COLO668 (cell line): ENCODE measurements around the gene CPNE8.

Experiments used
- DNase-seq: peaks from one replicate; lab custom pipeline; 2025; ENCODE audit not compliant: unreplicated experiment; lab: John Stamatoyannopoulos, UW

Gene CPNE8

GRCh38 chr12:38905480-38906351 lies at the start of gene CPNE8:
CPNE8 (minus strand) TSS chr12:38905591; CDS start chr12:38905534, 57 bp downstream.
- no peak for DNase-seq

DNA sequence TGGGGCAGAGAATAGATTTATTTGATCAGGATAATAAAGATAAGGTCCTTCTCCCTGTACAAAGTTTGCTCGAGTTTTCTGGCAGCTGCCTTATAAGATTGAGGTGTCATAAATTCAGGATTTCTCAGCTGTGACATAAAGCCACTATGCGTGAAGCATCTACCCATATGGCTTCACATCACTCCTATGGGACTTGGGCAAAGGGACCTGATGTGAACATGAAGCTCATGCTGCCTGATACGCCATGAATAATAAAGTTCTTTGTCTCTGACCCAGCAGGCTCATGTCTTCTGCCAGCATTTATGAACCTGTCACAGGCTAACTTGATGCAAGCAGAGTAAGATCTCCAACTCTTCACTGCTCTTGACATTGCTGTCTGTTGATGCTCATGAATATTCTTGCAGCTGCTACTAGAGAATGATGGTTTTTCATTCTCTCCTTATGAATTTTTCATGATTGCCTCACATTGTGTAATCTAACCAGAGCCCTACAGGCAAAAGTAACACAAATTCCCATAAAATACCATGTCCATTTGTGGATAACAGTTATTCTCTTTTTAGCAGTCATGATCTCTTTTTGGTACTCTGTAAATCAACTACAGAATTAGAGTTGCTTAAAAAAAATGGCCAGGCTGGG lies 49.0 kb upstream of the CPNE8 start:
- DNase-seq = no peak

DNA sequence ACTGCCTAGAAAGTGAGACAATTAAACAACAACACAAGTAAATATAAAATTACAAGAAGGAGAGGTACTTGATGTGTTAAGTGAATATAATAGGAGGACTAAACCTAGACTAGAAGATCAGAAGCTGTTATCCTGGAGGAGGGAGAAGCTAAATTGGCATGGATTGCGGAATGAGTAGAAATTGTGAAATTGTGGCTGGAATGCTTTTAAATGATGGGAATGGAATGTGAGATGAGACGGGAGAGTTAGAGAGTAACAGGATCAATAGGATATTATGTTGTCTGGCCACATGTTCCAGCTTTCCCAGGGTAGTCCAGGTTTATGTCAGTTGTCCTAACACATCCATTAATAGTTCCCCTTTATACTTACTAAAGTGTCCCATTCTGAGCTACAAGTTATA lies 44.0 kb upstream of the CPNE8 start:
- no peak for DNase-seq

GRCh38 chr12:38934686-38935085 lies 29.3 kb upstream of the CPNE8 start:
- no peak for DNase-seq

- no peak for DNase-seq
These were observed 28.7 kb upstream of the CPNE8 start for GRCh38 chr12:38934078-38934584.

GRCh38 chr12:38932320-38932719 lies 26.9 kb upstream of the CPNE8 start:
- DNase-seq = no peak

DNA sequence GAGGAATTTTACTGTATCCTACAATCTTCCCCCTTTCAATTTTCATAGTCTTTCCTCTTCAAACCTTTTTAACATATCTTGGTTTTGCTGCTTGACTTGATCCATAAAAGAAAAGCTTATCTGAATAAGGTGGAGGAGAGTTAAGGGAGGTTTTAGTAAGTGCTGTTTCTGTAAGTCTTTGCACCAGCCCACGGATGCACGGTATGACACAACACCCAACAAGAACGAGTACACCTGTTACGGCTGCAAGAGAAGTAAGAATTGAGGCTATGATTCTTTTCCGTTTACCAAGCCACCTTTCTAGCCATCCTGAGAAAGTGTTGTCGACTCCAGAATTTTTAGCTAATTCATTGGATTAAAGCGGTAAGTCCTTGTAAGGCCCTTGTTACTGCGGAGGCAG lies 26.1 kb upstream of the CPNE8 start:
- DNase-seq = no peak

DNA sequence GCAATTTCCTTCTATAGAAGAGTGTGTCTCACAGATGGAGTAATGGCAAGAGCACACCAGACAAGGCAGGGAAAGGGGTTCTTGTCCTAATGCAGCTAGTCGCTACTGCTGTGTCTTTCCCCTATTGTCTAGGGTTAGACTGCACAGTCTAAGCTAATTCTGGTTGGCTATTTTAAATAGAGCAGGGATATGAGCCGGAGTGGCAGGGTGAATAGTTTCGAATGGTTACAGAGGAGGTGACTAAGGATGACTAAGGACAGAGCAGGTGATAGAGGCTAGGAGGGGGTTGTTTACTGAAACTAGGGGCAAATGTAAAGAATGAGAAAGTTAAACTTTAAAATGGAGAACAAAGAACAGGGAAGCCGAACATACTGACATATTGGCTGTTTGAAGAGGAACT lies 25.6 kb upstream of the CPNE8 start:
- DNase-seq = no peak

DNA sequence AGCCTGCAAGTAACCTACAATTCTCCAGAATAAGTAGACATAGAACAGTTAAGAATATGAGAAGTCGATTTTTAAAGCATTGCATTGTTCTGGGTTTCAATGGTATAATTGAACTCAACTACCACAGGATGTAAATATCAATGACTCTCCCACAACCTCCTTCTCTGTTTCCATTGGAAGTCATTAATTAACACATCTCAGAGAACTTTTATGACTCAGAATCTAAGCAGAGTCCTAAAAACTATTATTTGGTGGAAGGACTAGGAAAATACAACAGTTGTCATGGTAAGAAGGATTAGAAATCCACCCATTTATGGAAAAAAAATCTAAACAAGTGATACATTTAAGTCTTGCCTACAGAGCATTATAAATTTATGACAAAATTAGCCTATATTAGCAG lies 21.1 kb upstream of the CPNE8 start:
- DNase-seq = no peak

DNA sequence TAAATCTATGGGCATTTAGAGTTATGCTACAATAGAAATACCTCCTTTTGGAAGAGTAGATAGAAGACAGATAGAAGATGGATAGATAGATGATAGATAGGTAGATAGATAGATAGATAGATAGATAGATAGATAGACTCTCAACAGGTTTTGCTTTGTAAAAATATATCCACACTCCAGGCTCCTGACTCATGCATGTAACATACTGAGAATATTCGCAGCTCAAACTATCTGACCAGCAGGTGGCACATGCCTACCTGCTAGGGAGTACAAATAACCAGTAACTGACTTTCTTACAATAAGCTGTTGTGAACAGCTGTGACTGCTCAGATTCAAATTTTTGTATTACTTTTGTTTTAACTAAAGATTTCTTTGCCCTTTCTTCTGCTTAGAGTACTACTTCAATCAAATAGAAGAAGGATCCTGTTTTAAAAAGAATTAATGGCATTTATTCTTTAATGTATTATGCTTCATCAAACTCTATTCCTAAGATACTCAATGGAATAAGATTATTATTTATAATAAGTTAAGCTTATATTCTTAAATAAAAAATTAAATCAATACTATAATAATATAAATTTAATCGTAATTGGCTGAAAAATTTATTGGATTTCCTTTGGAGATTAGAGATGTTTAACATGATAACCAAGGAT lies 15.8 kb upstream of the CPNE8 start:
- DNase-seq = peak; percentile 4

GRCh38 chr12:38919191-38919590 lies 13.8 kb upstream of the CPNE8 start:
- no peak for DNase-seq

DNA sequence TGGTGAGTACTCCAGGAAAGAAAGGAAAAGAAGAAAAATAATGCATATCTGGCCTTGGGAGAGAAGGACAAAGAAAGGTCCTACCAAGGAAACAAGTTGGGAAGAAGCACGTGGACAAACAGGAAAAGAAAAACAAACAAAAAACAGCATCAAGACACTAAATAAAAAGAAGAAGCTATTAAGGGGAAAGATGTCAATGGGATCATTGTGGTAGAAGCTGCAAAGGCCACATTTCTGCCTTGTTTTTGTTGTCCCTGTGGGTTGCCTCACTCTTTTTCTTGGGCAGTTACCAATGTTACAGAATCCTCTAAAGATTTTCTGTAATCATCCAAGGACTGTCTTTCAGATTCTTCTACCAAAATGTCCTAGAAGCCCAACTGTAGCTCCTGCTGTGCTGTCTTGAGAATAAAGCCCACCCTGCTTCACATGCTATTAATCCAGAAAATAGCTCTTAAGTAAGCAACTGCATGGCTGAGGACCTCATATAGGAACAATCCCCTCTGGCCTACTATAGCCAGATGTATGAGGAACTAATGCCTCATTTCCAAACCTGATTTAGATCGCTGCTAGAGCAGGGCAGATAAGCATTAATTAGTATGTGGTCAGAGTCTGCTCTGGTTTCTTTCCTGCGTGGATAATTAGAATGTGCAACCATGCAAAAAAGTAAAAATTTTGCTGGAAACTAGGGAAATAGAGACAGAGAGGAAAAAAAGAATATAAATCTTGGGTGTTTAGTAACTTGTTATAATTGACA lies 10.2 kb upstream of the CPNE8 start:
- no peak for DNase-seq

DNA sequence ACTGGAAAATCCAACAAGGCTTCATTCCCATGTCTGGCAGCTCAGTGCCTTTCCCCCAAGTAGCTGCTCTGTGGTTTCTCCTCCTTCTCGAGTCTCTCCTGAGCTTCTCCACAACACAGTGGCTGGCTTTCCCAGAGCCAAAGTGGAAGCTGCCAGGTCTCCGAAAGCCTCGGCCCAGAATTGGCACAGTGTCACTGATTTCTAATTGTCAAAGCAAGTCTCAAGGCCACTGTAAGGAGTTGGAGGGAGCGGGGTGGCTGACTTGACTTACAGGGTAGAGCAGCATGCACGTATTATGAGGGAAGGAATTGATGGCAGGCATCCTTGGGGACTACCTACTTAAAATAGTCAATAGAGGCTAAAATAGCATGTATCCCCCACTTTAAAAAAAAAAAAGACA lies 6.7 kb upstream of the CPNE8 start:
- no peak for DNase-seq

DNA sequence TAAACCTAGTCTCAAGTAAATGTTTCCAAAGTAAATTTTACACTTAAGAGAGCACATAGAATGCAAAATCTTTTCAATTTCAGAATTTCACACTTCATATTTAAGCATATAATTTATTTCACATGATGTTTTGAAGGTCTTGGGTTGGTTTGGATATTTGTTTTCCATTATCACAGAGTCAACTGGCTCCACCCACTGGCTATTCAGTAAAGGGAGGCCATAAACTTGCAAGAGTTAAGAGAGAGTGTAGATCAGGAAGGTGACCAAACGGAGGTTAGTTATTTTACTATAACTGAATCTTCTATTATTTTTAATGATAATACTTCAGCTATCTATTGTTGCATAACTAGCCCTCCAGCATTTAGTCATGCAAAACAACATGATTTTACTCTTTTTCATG lies 6.2 kb upstream of the CPNE8 start:
- DNase-seq = no peak

DNA sequence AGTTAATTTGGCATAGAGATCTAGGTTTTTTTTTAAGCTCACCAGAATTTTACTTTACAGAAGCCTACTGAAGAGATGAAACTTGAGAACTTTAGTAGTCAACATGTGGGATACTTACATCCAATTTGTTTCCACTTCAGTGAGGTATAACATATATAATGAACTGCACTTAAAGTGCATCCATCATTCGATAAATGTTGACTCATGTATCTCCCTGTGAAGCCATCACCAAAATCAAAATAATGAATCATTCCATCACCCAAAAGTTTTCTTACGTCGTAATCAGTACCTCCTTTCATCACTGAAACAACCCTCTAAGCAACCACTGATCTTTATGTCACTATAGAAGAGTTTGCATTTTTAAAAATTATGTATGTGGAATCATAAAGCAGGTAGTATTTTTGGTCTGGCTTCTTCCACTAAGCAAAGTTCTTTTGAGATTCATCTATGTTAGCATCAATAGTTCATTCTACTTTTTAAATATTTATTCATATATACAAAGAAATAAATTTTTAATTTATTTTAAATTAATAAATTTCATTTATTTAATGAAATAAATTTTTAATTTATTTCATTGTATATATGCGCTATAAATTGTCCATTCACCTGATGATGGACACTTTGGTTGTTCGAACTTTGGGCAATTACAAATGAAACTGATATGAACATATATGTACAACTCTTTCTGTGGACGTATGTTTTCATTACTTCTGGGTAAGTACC lies 2.0 kb upstream of the CPNE8 start:
- no peak for DNase-seq

DNA sequence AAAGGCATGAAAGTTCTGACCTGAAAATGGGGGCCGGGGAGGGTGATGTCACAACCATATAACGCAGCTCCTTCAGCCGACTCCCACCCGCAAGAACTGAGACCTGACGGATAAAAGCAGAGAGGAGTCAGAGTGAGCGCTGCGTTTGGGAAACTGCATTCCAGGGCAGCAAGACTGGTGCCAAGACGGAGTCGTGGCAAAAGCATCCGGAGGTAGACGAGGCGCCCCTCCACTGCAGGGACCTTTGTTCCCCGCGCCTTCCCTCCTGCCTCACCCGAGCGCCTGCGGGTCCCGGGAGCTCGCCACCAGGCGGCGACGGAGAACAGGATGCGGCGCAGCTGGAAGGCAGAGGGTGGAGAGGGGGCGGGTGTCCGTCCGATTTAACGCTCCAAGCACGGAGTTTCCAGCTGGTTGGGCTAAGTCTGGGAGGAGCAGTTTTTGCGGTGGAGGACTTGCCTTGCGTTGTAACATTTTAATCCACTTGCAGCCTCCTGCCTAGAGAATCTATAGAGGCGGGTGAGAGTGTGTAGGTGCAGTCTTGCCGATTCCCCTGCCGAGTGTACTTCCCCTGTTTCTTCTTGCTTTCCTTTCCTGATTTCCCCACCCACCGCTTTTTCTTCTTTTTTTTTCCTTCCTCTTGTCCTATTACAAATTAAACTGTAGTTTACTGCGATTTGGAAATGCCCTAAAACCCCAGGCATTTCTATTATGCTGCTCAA lies 1.2 kb upstream of the CPNE8 start:
- DNase-seq = peak; percentile 25

DNA sequence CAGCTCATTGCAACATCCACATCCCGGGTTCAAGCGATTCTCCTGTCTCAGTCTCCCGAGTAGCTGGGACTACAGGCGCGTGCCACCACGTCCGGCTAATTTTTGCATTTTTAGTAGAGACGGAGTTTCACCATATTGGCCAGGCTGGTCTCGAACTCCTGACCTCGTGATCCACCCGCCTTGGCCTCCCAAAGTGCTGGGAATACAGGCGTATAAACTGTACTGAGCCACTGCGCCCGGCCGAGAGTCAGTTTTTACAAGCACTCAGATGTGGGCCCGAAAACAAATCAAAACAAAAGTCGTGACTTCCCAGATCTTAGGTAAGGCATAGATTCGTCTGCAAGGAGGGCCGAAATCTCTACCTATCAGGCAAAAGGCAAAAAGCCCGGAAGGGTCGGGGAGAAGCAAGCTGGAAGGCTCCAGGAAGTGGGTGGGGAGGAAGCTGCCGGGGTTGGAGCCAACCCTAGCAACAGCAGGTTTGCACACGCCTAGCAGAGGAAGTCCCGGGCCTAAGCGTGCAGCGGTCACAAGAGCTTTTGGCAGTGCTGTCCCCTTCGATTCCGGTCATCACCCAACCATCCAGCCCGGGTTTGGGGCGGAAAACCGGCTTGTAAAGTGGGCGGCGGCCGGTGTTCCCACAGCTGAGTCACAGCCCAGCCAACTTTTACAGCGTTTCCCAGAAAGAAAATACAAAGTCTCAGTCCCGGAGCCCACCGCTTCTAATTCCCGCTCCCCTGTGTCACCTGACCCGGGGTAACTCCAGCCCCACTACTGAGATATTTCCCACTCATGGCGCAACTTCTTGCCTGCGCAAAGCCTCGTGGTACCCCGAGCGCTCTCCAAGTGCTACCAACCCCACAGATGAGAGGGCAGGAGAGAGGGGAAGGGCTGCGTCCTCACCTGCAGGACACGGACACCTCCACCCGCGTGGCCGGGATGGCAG lies 583 bp downstream of the CPNE8 start:
- DNase-seq = no peak

DNA sequence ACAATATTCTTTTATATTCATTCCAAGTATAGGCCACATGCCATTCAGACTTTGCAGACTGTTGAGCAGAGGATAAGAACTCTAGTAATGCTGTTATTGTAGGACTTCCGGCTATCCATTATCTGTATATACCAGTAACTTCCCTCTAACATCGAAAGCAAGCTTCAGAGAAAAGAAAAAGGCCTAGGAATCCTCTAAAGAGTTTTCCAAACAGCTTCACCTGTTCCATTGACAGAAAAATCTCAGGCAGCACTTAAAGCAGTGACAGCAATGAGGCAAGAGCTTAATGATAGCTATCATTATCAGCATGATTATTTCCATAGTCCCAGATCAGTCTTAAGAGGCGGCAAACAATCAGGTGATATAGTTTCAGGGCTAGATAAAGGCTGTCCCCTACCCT lies 1.8 kb downstream of the CPNE8 start:
- no peak for DNase-seq
